Activated gamma-delta T cell (primary cell): ENCODE data around the gene PROM2.

Experiments
- DNase-seq: peaks from one replicate; lab custom pipeline; 2025; lab: John Stamatoyannopoulos, UW

Gene PROM2

GRCh38 chr2:95320344-95320712, 46.1 kb downstream of the PROM2 start:
- no peak for DNase-seq

- no peak for DNase-seq
Measured at GRCh38 chr2:95320986-95321767, 46.9 kb downstream of the PROM2 start.

- DNase-seq = no peak
Measured at GRCh38 chr2:95323347-95324155, 49.3 kb downstream of the PROM2 start.

- no peak for DNase-seq
Measured at GRCh38 chr2:95325026-95325425, 50.8 kb downstream of the PROM2 start.

- DNase-seq = no peak
Measured at GRCh38 chr2:95325590-95326432, 51.6 kb downstream of the PROM2 start.

GRCh38 chr2:95326433-95327140, 52.3 kb downstream of the PROM2 start:
- no peak for DNase-seq

- DNase-seq = no peak
Measured at GRCh38 chr2:95327861-95328260, 53.6 kb downstream of the PROM2 start.

GRCh38 chr2:95328358-95329125, 54.3 kb downstream of the PROM2 start:
- no peak for DNase-seq

- DNase-seq = no peak
Measured at GRCh38 chr2:95329401-95329800, 55.2 kb downstream of the PROM2 start.

- DNase-seq = no peak
Measured at GRCh38 chr2:95329891-95330793, 55.9 kb downstream of the PROM2 start.

GRCh38 chr2:95330794-95331338, 56.6 kb downstream of the PROM2 start:
- no peak for DNase-seq

GRCh38 chr2:95331606-95332005, 57.4 kb downstream of the PROM2 start:
- DNase-seq = no peak

GRCh38 chr2:95332036-95332435, 57.8 kb downstream of the PROM2 start:
- DNase-seq = no peak

- DNase-seq = no peak
Measured at GRCh38 chr2:95333056-95333455, 58.8 kb downstream of the PROM2 start.

GRCh38 chr2:95333888-95334338, 59.7 kb downstream of the PROM2 start:
- no peak for DNase-seq

- no peak for DNase-seq
Measured at GRCh38 chr2:95334916-95335641, 60.8 kb downstream of the PROM2 start.

- no peak for DNase-seq
Measured at GRCh38 chr2:95336406-95336805, 62.2 kb downstream of the PROM2 start.

GRCh38 chr2:95337829-95338228, 63.6 kb downstream of the PROM2 start:
- DNase-seq = no peak
